ENCODE data around the gene SLCO4A1.

The SLCO4A1 gene

GRCh38 chr20:62688855-62689460, 46.7 kb downstream of the SLCO4A1 start:
- DNase-seq = no peak

GRCh38 chr20:62689861-62690260, 47.6 kb downstream of the SLCO4A1 start:
- no peak for DNase-seq

- no peak for DNase-seq
Observed at GRCh38 chr20:62690261-62690820, 48.0 kb downstream of the SLCO4A1 start.

- no peak for DNase-seq
Observed at GRCh38 chr20:62691487-62691886, 49.2 kb downstream of the SLCO4A1 start.

GRCh38 chr20:62692176-62692575, 49.9 kb downstream of the SLCO4A1 start:
- no peak for DNase-seq

GRCh38 chr20:62692801-62693523, 50.7 kb downstream of the SLCO4A1 start:
- no peak for DNase-seq

- no peak for DNase-seq
Observed at GRCh38 chr20:62693524-62693922, 51.2 kb downstream of the SLCO4A1 start.

- no peak for DNase-seq
Observed at GRCh38 chr20:62694106-62694505, 51.8 kb downstream of the SLCO4A1 start.

GRCh38 chr20:62694868-62695267, 52.6 kb downstream of the SLCO4A1 start:
- no peak for DNase-seq

- DNase-seq = no peak
Observed at GRCh38 chr20:62695448-62696414, 53.4 kb downstream of the SLCO4A1 start.

GRCh38 chr20:62696434-62696957, 54.2 kb downstream of the SLCO4A1 start:
- DNase-seq = no peak

GRCh38 chr20:62696989-62697388, 54.7 kb downstream of the SLCO4A1 start:
- DNase-seq = no peak

GRCh38 chr20:62697468-62697912, 55.2 kb downstream of the SLCO4A1 start:
- no peak for DNase-seq

- DNase-seq = no peak
Observed at GRCh38 chr20:62698231-62698630, 55.9 kb downstream of the SLCO4A1 start.

- DNase-seq = no peak
Observed at GRCh38 chr20:62699296-62699695, 57.0 kb downstream of the SLCO4A1 start.

GRCh38 chr20:62699741-62700140, 57.4 kb downstream of the SLCO4A1 start:
- no peak for DNase-seq

GRCh38 chr20:62700261-62700930, 58.1 kb downstream of the SLCO4A1 start:
- no peak for DNase-seq

GRCh38 chr20:62701161-62702012, 59.1 kb downstream of the SLCO4A1 start:
- DNase-seq = no peak

- DNase-seq = no peak
Observed at GRCh38 chr20:62702013-62702300, 59.7 kb downstream of the SLCO4A1 start.

- no peak for DNase-seq
Observed at GRCh38 chr20:62702895-62703852, 60.9 kb downstream of the SLCO4A1 start.

Measured in CD4-positive, alpha-beta T cell treated with Interleukin-21 for 1 hour (primary cell).